GM18873 (cell line): ENCODE results near the gene ATP8B2.
"Not testable (repeated sequence)": the region's sequence is repeated elsewhere in the genome, so short reads cannot be mapped to it uniquely, and the experiment has no call there.

Experiments used
- ATAC-seq: cut with Tn5 transposase; IDR thresholded peaks from one replicate; pipeline ENCODE4 v1.9.1; 2021; ENCODE audit warnings: mild to moderate bottlenecking, moderate library complexity, moderate number of reproducible peaks; ENCODE audit not compliant: unreplicated experiment, low FRiP score

Gene ATP8B2

DNA sequence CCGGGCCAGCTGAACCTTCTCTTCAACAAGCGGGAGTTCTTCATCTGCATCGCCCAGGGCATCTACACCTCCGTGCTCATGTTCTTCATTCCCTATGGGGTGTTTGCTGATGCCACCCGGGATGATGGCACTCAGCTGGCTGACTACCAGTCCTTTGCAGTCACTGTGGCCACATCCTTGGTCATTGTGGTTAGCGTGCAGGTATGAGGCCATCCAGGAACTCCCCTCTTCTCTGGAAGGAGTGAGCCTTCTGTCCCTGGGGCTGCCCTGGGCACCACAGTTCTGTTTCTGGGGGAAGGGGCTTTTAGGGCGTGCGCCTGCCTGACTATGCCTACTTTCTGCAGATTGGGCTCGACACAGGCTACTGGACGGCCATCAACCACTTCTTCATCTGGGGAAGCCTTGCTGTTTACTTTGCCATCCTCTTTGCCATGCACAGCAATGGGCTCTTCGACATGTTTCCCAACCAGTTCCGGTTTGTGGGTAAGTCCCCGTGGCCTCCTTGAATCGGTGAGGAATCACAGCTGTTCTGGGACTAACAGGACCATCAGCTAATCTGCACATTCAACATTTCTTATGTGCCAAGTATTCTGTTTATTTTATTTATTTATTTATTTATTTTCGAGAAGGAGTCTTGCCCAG is 21.1 kb downstream of the ATP8B2 start:
- ATAC-seq: no peak

DNA sequence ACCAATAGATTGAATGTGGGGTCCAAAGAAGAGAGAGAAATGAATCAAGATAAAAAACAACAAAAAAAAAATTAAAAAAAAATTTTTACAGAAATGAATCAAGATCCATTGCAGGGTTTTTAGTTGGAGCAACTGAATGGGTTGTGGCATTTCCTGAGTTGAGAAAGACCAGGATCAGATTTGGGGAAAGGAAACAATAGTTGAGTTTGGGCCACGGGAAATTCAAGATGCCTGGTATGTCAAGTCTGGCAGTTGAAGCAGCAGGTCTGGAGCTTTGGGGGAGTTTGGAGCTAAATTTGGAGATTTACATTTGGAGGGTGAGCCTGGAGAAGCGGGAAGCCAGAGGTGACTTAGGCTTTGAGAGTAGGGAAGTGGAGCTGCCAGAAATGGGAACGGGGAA is 22.6 kb downstream of the ATP8B2 start:
- ATAC-seq: no peak

DNA sequence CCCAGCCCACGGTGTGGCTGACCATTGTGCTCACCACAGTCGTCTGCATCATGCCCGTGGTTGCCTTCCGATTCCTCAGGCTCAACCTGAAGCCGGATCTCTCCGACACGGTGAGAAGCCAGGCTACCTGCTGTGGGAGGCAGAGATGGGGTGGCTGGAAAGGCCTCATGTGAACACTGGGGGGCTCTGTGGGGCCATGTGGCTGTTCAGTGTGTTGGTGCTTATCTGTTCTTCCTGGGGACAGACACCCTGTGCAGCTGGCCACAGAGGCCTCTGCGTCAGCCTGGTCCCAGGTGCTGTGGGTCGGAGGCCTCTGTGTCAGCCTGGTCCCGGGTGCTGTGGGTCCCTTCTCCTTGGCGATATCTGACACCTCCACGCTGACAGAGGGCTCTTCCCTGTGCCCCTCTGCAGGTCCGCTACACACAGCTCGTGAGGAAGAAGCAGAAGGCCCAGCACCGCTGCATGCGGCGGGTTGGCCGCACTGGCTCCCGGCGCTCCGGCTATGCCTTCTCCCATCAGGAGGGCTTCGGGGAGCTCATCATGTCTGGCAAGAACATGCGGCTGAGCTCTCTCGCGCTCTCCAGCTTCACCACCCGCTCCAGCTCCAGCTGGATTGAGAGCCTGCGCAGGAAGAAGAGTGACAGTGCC is 23.2 kb downstream of the ATP8B2 start:
- ATAC-seq: no peak

DNA sequence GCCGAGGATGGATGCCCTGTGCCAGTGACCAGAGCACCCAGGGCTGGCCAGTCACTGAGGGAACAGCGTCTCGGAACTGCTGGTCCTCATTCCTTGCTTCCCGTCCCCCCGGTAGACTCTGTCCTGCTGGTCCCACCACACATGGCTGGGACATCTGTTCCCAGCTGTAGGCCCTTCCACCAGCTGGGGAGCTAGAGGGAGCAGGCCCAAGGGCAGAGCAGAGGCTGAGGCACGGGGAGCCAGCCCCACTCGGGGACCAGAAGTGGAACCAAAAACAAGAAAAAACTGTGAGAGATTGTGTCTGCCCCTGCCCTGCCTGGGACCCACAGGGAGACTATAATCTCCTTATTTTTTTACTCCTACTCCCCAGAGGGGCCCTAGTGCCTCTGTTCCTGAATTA is 23.8 kb downstream of the ATP8B2 start:
- ATAC-seq: no peak

DNA sequence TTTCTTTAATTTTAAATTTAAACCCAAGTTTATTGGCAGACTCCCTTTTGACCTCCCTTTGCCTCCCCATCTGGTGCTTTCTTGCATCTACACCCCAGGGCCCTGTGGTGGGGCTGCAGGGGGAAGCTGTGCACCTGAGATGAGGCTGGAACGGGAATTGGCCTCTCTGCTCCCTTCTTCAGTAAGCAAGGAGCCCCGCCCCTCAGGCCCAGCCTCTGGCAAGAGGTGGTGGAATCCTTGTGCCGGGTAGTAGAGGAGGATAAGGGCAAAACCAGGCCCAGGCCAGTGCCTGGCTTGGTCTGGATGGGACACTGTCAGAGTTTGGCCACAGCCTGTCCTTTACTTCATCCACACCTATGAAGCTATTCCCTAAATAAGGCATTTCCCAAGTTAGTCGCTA is 25.1 kb downstream of the ATP8B2 start:
- ATAC-seq: no peak

DNA sequence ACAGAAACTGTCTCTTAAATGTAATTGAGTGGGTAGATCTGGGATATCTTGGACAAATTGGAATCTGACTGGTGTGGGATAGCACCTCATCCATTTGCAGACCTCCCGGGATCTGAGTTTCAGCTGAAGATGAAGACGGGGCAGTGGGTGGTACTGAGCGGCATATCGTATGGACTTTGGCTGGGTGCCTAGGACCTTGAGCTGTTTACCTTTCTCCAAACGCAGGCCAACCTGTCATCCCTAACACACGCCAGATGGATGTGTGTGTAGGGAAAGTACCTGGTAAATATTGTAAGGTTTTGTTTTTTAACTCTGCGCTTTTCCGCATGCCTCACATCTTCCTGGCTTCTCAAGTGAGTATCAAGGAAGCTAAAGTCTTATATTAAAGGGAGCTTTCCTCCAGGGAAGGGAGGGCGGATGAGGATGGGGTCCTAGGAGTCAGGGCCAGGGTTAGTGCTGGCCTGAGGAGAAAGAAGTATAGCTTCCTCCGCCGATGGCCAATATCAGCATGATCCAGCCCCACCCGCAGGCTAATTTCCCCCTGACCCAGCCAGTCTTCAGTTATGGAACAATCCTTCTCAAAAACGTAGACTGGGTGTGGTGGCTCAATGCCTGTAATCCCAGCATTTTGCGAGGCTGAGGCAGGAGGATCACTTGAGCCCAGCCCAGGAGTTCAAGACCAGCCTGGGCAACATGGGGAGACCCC is 26.2 kb downstream of the ATP8B2 start:
- ATAC-seq: no peak

DNA sequence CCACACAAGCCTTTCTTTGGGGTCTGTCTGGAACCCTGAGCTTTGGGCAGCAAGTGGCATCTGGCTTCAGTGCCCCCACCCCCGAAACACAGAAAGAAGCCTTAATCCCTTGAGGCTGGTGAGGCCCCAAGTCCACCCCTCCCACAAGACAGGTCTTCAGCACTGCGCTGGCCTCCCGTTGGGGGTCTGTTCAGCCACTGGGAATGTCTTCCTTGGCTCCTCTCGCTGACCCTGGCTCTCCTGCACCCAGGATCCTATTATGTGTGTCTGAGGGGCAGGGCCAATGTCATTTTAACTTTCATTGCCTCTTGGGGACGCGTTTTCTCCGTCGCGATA is 26.9 kb downstream of the ATP8B2 start:
- no peak for ATAC-seq

DNA sequence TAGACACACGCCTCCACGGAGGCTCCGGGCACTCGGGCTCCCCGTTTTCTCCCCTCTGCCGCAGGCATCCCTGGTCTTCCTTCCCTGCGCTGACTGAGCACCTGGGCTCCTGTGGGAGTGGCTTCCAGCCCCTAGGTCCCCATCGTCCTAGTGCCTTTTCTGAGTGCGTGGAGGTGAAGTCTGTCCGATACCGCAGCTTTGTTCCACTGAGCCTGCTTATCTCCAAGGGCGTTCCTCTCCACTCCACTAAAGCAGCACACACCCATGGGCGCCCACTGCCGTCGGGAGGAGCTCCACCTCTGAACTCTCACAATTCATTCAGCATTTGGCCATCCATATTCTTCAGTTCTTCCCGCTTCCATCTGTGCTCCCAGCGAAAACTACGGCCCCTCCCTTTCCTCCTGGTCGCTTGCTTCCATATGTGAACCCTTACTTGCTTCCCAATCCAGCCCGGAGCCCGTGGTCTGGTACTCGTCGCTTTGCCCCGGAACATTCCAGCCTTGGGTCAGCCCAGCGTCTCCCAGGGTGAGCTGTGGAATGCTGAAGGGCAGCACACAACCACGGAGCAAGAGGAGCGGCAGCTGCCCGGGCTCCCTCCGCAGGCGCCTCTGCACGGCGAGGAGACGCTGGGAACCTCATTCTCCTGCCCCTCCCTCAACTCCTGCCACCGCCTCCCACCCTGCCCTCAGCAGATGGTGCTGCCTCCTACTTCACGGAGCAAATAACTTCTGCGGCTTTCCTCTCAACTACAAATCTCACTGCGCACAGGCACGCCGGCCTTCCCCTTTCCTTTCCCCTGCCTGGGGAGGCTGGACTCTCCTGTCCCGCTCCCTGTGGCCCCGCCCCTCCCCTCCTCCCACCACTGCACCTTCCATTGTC is 27.5 kb downstream of the ATP8B2 start:
- ATAC-seq: no peak

DNA sequence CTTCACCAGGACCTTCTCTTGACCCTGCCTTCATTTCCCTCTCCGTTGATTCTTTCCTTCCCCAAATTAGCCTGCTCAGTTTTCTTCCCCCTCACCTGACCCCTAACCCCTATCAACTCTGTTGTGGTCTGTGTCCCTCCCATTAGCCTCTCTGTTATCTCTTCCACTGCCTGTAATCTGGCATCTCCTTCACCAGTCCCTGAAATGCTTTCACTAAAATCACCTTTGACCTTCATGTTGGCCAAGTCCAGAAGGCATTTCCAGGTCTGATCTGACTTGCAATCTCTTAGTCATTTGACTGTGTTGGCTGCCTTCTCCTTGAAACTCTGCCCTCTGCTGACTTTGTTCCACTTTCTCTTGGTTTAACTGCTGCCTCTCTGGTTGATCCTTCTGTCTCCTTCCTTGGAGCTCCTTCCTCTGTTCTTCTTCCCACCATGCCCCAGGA is 28.2 kb downstream of the ATP8B2 start:
- ATAC-seq: no peak

DNA sequence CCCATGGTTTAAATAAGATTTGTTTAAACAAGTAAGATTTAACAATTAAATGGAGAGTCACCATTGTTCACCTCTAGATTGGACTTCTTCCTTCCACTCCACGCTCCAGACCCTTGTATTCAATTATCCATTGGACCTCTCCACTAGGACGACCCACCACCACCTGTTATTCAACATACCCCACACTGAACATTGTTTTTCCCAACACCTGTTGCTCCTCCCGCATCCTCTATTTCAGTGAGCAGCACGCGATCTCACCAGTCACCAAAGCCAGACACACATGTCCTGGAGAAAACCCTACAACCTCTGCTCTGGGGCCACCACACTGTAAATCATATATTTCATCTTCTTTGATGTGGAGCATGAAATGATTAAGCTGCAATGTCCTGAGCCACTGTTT is 28.6 kb downstream of the ATP8B2 start:
- ATAC-seq: no peak

DNA sequence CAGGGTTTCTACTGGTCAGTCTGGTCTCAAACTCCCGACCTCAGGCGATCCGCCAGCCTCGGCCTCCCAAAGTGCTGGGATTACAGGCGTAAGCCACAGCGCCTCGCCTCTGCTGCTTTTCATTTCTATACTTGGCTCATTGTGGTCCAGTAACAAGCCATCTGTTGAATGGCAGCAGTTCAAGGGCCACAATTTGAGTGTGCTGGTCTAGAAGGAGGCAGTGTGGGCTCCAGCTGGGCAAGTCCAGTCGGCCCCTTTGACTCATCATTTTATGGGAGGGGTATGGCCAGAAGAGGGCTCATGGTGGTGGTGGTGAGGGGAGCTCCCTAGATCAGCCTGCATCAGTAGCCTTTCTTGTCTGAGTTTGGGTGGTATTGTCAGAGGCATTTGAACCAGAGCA is 33.2 kb downstream of the ATP8B2 start:
- no peak for ATAC-seq

DNA sequence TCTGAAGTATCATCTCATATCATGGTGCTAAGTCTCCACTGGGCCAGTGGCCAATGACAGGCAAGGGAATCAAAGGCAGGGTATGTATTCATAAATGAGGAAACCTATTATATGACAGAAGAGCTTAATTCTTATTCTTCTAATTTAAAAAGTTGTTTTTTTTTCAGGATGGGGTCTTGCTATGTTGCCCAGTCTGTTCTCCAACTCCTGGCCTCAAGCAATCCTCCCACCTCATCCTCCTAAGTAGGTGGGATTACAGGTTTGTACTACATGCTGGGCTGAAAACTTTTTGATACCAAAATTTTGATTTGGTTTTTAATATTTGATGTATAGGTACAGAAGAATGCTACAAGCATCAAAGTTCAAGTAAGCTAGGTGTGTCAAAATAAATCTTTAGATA is 35.0 kb downstream of the ATP8B2 start:
- ATAC-seq: no peak

DNA sequence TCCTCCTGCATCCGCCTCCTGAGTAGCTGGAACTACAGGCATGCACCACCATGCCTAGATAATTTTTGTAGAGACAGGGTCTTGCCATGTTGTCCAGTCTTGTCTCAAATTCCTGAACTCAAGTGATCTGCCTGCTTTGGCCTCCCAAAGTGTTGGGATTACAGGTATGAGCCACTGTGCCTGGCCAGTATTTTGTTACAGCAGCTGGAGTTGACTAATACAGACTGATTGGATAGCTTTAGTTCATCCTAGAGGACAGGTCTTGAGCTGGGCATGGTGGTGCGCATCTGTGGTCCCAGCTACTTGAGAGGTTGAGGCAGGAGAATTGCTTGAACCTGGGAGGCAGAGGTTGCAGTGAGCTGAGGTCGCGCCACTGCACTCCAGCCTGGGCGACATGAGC is 35.6 kb downstream of the ATP8B2 start:
- not testable (repeated sequence) for ATAC-seq

DNA sequence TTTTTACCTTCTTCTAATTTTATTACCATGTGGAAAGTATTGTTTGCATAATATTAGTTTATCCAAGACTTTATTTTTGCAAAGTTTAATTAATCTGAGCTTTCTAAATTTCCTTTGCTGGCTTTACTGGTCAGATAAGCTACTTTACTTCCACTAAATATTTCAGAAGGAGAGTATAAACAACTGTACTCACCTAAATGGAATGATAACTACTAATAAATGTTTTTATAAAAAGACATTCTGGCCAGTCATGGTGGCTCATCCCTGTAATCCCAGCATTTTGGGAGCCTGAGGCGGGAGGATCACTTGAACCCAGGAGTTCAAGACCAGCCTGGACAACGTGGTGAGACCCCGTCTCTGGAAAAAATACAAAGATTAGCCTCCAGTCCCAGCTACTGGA is 36.0 kb downstream of the ATP8B2 start:
- no peak for ATAC-seq

DNA sequence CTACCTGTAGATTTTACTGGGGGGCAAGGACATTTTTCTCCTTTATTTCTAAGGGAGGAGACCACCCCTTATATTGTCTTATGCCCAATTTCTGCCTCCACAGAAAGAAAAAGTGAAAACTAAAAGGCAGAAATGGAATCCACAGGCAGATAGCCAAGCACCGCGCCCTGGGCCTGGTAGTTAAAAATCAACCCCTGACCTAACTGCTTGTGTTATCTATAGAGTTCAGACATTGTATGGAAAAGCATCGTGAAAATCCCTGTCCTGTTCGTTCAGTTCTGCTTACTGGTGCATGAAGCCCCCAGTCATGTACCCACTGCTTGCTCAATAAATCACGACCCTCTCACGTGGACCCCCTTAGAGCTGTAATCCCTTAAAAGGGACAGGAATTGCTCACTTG is 46.1 kb downstream of the ATP8B2 start:
- ATAC-seq: no peak

DNA sequence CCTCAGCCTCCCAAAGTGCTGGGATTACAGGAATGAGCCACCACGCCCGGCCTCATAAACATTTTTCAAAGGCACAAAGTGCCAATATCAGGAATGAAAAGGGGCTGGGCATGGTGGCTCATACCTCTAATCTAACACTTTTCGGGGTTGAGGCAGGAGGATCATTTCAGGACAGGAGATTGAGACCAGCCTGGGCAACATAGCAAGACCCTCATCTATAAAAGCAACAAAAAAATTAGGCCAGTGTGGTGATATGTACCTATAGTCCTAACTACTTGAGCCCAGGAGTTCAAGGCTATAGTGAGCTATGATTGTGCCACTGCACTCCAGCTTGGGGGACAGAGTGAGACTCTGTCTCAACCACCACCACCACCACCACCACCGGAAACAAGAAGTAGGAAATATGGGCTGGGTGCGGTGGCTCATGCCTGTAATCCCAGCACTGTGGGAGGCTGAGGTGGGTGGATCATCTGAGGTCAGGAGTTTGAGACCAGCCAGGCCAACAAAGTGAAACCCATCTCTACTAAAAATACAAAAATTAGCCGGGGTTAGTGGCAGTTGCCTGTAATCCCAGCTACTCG is 48.5 kb downstream of the ATP8B2 start:
- ATAC-seq: not testable (repeated sequence)

DNA sequence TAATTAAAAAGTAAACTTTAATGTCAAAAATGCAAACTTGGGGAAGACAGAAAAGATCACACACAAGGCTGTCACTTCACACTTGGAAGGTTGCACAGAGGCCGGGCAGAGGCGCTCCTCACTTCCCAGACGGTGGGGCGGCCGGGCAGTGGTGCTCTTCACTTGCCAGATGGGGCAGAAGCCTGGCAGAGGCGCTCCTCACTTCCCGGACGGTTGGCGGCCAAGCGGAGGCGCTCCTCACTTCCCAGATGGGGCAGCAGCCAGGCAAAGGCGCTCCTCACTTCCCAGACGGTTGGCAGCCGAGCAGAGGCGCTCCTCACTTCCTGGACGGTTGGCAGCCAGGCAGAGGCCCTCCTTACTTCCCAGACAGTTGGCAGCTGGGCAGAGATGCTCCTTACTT is 54.0 kb downstream of the ATP8B2 start:
- no peak for ATAC-seq

DNA sequence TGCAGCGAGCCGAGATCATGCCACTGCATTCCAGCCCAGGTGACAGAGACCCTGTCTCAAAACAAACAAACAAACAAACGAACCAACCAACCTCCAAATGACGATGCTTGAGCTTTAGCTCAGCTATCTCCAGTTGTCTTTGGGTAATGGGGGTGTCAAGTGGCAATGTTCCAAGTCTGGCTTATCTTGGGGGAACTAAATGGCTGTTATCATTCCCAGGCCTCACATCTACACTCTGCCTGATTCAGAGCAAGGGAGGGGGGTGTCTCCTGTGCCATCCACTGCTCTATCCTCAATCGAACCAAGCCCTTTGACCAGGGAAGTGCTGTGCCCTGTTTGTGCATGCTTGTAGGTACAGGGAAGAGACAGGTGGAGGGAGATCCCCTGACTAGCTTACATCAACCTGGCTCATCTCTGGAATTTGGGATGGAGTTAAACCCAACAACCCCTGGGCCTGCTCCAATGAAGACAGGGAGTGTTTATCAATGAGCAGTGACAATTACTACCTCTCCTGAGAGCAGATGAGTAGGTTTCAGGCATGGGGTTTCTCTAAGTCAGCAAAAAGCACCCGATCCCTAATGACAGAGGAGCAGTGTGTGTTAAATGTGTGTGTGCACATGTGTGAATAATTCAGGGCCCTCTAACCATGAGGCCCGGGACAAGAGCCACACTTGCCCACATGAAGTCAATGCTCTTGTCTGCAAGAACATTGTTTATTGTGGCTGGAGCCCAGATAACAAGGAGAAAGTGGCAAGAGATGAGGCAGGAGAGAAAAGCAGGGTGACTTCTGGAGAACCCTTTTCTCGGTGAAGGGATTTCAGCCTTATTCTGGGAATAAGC is 59.5 kb downstream of the ATP8B2 start:
- no peak for ATAC-seq

DNA sequence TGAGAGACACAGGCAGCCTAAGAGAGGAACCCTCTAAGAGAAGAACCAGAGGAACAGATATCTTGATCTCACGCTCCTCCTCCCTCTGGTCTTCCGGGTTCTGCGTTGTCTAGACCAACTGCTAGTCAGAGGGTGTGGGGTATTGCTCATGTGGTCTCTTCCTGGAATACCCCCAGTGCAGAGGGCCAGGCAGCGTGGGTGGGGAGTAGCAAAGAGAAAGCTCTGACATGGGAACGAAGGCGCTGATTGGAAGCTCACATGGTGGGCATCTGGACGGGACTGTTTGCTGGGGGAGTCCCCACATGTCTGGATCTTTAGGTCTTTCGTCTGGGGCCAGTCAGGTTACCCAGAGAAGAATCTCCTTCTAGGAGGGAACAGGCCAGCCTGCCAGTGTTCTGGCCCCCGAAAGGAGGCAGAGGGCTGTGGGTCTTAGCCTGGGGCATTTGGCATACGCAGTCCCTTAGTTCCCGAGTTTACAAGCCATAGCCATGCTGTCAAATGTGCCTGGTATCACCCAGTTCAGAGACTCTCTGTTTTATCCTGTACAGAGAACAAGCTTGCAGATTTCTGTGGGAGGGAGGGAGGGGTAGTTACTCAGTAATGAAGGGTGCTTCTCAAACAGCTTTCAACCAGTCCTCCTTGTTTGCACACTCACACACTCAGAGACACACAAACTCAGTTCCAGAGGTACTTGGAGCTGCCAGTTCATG is 61.5 kb downstream of the ATP8B2 start:
- ATAC-seq: peak; percentile 77
